Thymus (tissue), 11 donors: ENCODE results near the gene IRF8. TPM values are rescaled to one million over a fixed set of nuclear protein-coding genes. Genes with fewer than 3 reads are reported as not detected.

Experiments used
- DNase-seq, 9 donors: peaks; one replicate each; pipeline ENCODE4 v3.0.0-alpha.2; 2013; ENCODE audit warnings: low spot score in 9 of 9, low read depth in 6 of 9, missing footprints in 1 of 9
- H3K27ac ChIP-seq, 2 donors: one replicate each; pipeline ENCODE4 v1.5.1; 2013; ENCODE audit warnings: control low read depth in 1 of 2, low read depth in 1 of 2, low read length in 1 of 2, mild to moderate bottlenecking in 1 of 2, moderate library complexity in 1 of 2
- H3K27me3 ChIP-seq, 2 donors: one replicate each; pipeline ENCODE4 v1.5.1; 2013; ENCODE audit warnings: low read length in 1 of 2; ENCODE audit not compliant: control insufficient read depth in 2 of 2, insufficient read depth in 1 of 2
- H3K36me3 ChIP-seq, 2 donors: one replicate each; pipeline ENCODE4 v1.5.1; 2013; ENCODE audit warnings: low read length in 1 of 2, mild to moderate bottlenecking in 1 of 2, moderate library complexity in 1 of 2; ENCODE audit not compliant: control insufficient read depth in 2 of 2, insufficient read depth in 2 of 2
- H3K4me1 ChIP-seq, 2 donors: one replicate each; pipeline ENCODE4 v1.5.1; 2013; ENCODE audit warnings: low read length in 2 of 2; ENCODE audit not compliant: control insufficient read depth in 2 of 2, insufficient read depth in 2 of 2
- H3K4me3 ChIP-seq, 2 donors: one replicate each; pipeline ENCODE4 v1.5.1; 2013; ENCODE audit warnings: low read length in 2 of 2, control low read depth in 1 of 2, mild to moderate bottlenecking in 1 of 2
- H3K9me3 ChIP-seq, 2 donors: one replicate each; pipeline ENCODE4 v1.5.1; 2013; ENCODE audit warnings: low read length in 1 of 2, mild to moderate bottlenecking in 1 of 2; ENCODE audit not compliant: control insufficient read depth in 2 of 2, insufficient read depth in 1 of 2
- WGBS: extraction: QIAGEN DNeasy Blood & Tissue Kit; methylation state at CpG from one replicate; pipeline ENCODE4 v1.1.7; 2013; 5-methylcytosine and 5-hydroxymethylcytosine counted together
- polyA plus RNA-seq: library from polyadenylated mRNA; stranded (reverse); fragments of 200-250 nt; gene quantifications from one replicate; pipeline ENCODE4 v1.2.3, GENCODE V29; 2013
- total RNA-seq: library from RNA; stranded (reverse); fragments of 120-200 nt; gene quantifications from one replicate; pipeline ENCODE4 v1.2.4, GENCODE V29; 2013
- donor health status: healthy.

The IRF8 gene
- total and polyA plus RNA-seq, 2 donors, result 38.8 to 119 TPM

DNA sequence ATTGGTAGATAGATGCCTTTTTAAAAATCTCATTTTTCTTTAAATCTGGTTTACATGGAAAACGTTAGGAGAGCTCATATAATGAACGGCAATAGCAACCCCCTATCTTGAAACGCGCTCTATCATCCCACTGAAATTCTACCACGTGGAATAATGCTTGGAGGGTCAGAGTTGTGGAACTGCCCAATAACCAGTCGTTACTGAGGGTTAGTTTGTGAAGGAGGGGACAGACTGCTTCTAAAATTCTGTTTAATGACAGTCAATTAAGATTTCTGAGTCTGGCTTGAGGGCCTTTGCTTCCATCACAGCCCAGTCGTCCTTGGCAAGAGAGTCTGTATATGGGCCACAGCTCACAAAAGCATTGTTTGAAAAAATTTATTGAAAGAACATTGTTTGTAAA, 482 bp downstream of the IRF8 start:
- 65% methylated on average over 7 of the region's 7 CpGs for WGBS
- peaks cover 22 to 62% of the 10 kb centered on the region in 2 donors for H3K27me3 ChIP-seq
- DNase-seq, result no peak

DNA sequence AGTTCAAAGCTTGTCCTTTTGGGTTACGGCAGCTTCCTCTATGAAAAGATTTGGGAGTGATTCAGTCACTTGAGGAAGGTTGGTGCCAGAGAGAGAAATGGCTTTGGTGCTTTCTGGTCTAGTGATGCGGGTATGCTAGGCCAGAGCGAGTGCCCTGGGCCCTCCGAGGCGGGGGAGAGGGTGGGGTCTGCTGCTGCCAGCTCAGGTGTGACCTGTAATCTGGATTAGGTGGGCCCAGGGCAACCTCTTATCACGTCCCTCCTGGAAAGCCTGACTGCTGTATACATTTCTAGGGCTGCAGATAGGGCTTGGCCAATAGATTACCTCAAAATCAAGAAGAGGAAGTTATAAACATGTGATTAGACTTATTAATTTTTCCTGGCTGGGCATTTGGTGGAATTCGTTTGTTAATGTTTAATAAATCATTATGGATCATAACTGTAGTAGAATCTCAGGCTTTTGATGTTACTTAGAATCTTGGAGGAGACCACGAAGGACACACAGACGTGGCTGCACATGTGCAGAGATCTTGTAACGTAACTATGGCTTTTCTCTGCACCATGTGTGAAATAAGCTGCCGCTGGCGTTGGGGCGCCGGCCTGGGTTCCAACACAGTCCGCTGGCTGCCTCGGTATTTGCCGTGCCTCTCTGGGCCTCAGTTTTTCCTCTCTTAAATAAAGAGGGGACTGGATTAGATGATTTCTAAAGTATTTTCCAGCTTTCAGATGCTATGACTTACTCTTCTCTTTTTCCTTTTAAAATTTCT, 1.2 kb downstream of the IRF8 start:
- DNase-seq, result no peak
- Histone ChIP-seq H3K27ac (peak overlapping the region in 1 of 2 donors; percentile 51), H3K27me3 (peaks cover 22 to 57% of the 10 kb centered on the region in 2 donors), H3K4me3 (peak overlapping the region in 1 of 2 donors; percentile 35), H3K4me1 (peaks cover 21 to 51% of the 10 kb centered on the region in 2 donors), H3K36me3 (peaks cover 0 to 6% of the 10 kb centered on the region in 2 donors), H3K9me3 (peaks cover 0 to 2% of the 10 kb centered on the region in 2 donors)
- whole genome bisulfite sequencing, result 83% methylated on average over 17 of the region's 17 CpGs

More for the DNA sequence above, 482 bp downstream of the IRF8 start:
- Histone ChIP-seq H3K4me1 (peaks cover 21 to 45% of the 10 kb centered on the region in 2 donors), H3K4me3 (peak overlapping the region; percentile 35 to 53), H3K27ac (peak overlapping the region in 1 of 2 donors; percentile 61), H3K36me3 (peaks cover 0 to 6% of the 10 kb centered on the region in 2 donors), H3K9me3 (no peaks in the 10 kb centered on the region)

- no peak for DNase-seq
- Histone ChIP-seq H3K9me3 (peaks cover 0 to 6% of the 10 kb centered on the region in 2 donors), H3K4me1 (peaks cover 21 to 53% of the 10 kb centered on the region in 2 donors), H3K27me3 (peaks cover 20 to 52% of the 10 kb centered on the region in 2 donors), H3K27ac (peak overlapping the region in 1 of 2 donors; percentile 66), H3K4me3 (peak overlapping the region in 1 of 2 donors; percentile 35), H3K36me3 (peaks cover 0 to 6% of the 10 kb centered on the region in 2 donors)
- 94% methylated on average over 4 of the region's 4 CpGs for WGBS
Measured at GRCh38 chr16:85901110-85901509, 2.1 kb downstream of the IRF8 start.

DNA sequence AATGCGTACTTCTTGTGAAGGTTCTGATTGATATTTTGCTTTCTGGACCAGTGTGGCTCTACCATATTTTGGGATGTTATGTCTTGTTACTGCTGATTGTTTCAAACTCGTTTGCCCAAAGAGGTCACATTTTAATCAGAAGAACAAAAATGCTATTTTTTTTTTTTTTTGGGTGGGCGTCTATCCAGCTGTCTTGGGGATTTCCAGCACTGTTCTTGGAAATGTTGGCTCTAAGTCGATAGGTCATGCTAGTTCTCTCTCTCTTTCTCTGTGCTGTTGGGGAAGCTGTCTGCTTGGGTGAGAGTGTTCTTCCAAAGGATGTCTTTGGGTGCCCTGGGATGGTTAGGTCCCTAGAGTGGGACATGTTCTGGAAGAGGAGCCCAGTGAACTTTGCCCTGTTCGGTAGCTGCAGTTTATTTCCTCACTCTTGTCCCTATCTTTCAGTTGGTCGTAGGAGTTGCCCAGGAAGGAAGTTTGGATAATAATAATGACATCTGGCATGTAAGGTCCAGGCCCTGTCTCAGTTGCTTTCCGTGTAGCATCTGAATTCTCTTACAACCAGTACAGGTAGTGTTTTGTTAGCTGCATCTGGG, 2.9 kb downstream of the IRF8 start:
- Histone ChIP-seq H3K27ac (peak overlapping the region in 1 of 2 donors; percentile 81), H3K9me3 (peaks cover 0 to 6% of the 10 kb centered on the region in 2 donors), H3K36me3 (peaks cover 0 to 9% of the 10 kb centered on the region in 2 donors), H3K4me3 (peak overlapping the region in 1 of 2 donors; percentile 25), H3K27me3 (peaks cover 17 to 48% of the 10 kb centered on the region in 2 donors), H3K4me1 (peaks cover 21 to 53% of the 10 kb centered on the region in 2 donors)
- no peak for DNase-seq
- 70% methylated on average over 7 of the region's 7 CpGs for WGBS

DNA sequence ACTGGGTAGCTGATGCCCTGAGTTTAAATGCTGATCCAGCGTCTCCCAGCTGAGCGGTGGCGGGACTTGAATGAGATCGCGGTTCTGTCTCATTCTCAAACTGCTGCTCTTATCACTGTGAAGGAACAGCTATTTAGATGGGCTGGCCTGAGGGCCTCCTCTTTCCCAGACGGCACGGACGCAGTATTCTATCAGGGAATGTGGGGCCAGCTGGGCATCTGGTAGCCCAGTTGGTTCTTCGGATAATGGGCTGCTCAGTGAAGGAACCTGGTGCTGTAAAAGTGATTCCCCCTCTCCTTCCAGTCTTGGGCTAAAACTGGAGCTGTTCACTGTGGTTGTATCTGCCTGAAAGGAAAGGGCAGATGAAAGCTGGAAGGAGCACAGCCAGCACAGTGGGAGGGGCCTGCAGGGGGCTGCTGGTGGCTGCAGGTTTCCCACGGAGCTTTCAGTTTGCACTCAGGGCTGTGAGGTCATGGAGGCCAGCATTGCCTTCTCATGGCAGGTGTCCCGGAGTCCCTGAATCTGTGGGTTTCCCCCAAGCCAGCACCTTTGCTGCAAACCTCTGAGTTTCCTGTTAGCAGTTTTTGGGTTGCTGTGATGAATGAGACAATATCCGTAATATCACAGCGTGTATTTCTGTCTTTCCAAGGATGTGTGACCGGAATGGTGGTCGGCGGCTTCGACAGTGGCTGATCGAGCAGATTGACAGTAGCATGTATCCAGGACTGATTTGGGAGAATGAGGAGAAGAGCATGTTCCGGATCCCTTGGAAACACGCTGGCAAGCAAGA, 3.6 kb downstream of the IRF8 start:
- WGBS, result 37% methylated on average over 20 of the region's 20 CpGs
- peaks cover 0 to 6% of the 10 kb centered on the region in 2 donors for H3K9me3 ChIP-seq
- peak overlapping the region; percentile 25 to 32 for H3K4me3 ChIP-seq
- H3K27ac ChIP-seq, result peak overlapping the region; percentile 53 to 81
- peaks cover 0 to 9% of the 10 kb centered on the region in 2 donors for H3K36me3 ChIP-seq
- peaks cover 21 to 55% of the 10 kb centered on the region in 2 donors for H3K4me1 ChIP-seq
- peak in 8 of 9 donors; percentile 33 to 82 (median 54) for DNase-seq
- peaks cover 17 to 41% of the 10 kb centered on the region in 2 donors for H3K27me3 ChIP-seq

GRCh38 chr16:85903559-85903958, 4.6 kb downstream of the IRF8 start:
- Histone ChIP-seq H3K36me3 (peaks cover 0 to 9% of the 10 kb centered on the region in 2 donors), H3K27ac (peak overlapping the region; percentile 53 to 81), H3K9me3 (peaks cover 0 to 6% of the 10 kb centered on the region in 2 donors), H3K4me3 (peak overlapping the region; percentile 25 to 32), H3K4me1 (peaks cover 23 to 57% of the 10 kb centered on the region in 2 donors), H3K27me3 (peaks cover 14 to 31% of the 10 kb centered on the region in 2 donors)
- DNase-seq, result peak in 2 of 9 donors; percentile 27 to 53
- WGBS, result 15% methylated on average over 6 of the region's 6 CpGs

- Histone ChIP-seq H3K36me3 (peaks cover 0 to 20% of the 10 kb centered on the region in 2 donors), H3K27ac (no peak overlapping the region), H3K4me3 (no peak overlapping the region), H3K4me1 (peaks cover 25 to 70% of the 10 kb centered on the region in 2 donors), H3K27me3 (peaks cover 0 to 13% of the 10 kb centered on the region in 2 donors), H3K9me3 (peaks cover 0 to 6% of the 10 kb centered on the region in 2 donors)
- DNase-seq, result no peak
- WGBS, result 97% methylated on average over 20 of the region's 20 CpGs
Measured at GRCh38 chr16:85905110-85906095, 6.4 kb downstream of the IRF8 start.

DNA sequence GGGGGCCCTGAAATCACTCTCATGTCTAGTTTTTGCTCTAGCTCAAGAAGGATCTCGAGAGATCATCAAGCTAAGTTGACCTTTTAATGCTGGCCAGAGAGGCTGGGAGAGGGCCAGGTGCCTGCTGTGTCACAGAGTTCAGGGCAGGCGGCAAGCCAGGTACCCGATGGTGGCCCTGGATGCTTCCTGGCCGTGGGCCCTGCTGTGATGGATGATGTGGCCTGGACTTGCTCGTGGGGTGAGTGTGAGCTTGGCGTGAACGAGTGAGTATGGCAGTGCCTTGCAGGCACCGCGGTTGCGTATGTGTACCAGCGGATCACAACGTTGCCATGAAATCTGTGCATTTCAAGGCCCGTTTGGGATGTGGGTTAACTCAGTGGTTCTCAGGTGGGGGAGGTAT, 7.4 kb downstream of the IRF8 start:
- 97% methylated on average over 13 of the region's 13 CpGs for WGBS
- peaks cover 25 to 73% of the 10 kb centered on the region in 2 donors for H3K4me1 ChIP-seq
- DNase-seq, result no peak
- H3K27ac ChIP-seq, result no peak overlapping the region
- H3K27me3 ChIP-seq, result peaks cover 0 to 5% of the 10 kb centered on the region in 2 donors
- peaks cover 0 to 20% of the 10 kb centered on the region in 2 donors for H3K36me3 ChIP-seq
- H3K4me3 ChIP-seq, result no peak overlapping the region
- H3K9me3 ChIP-seq, result peaks cover 0 to 6% of the 10 kb centered on the region in 2 donors
